ENCODE measurements around the gene PTPRS.

DNA sequence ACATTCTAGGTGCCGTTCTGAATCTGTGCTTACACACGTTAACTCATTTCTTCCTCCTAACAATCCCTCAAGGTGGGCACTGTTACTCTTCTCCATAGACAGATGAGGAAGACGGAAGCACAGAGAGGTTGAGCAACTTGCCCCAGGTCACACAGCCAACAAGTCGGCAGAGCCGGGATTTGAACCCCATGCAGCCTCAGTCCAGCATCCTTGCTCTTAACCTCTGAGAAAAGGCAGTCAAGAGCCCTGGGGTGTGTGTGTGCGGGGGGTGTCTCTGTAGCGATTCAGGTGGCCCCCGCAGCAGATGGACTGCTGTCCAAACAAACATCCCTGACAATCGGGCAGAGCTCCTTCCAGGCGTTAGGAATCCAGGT, 6.3 kb downstream of the PTPRS start:
- TF ChIP-seq MYC (IDR thresholded peaks at IDR 0.05; ENCODE audit: low read depth, low read length) (no peak), EZH2 (IDR thresholded peaks at IDR 0.05; ENCODE audit: borderline replicate concordance, low read depth, low read length, severe bottlenecking) (no peak)
- TF ChIP-seq, protein P1, sequence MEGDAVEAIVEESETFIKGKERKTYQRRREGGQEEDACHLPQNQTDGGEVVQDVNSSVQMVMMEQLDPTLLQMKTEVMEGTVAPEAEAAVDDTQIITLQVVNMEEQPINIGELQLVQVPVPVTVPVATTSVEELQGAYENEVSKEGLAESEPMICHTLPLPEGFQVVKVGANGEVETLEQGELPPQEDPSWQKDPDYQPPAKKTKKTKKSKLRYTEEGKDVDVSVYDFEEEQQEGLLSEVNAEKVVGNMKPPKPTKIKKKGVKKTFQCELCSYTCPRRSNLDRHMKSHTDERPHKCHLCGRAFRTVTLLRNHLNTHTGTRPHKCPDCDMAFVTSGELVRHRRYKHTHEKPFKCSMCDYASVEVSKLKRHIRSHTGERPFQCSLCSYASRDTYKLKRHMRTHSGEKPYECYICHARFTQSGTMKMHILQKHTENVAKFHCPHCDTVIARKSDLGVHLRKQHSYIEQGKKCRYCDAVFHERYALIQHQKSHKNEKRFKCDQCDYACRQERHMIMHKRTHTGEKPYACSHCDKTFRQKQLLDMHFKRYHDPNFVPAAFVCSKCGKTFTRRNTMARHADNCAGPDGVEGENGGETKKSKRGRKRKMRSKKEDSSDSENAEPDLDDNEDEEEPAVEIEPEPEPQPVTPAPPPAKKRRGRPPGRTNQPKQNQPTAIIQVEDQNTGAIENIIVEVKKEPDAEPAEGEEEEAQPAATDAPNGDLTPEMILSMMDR (IDR thresholded peaks at IDR 0.05; ENCODE audit: extremely low read depth in 1 of 2, insufficient read depth in 1 of 2, low read depth in 1 of 2, low read length in 2 of 2): no peak

All from endothelial cell of umbilical vein (primary cell).